ENCODE results near the gene LDLRAD4.

The LDLRAD4 gene

GRCh38 chr18:13625355-13625754, 406.8 kb downstream of the LDLRAD4 start (continued):
- TF ChIP-seq PATZ1 (CRISPR knock-in tag; IDR thresholded peaks at IDR 0.05; ENCODE audit: borderline replicate concordance) (no peak), TOX (CRISPR knock-in tag; IDR thresholded peaks at IDR 0.05; ENCODE audit: borderline replicate concordance) (no peak), ZFP30 (CRISPR knock-in tag; IDR thresholded peaks at IDR 0.05) (no peak), ESRRG (CRISPR knock-in tag; IDR thresholded peaks at IDR 0.05) (no peak)

GRCh38 chr18:13625843-13626543, 407.4 kb downstream of the LDLRAD4 start:
- TF ChIP-seq TCF4 (CRISPR knock-in tag; IDR thresholded peaks at IDR 0.05; ENCODE audit: borderline replicate concordance) (no peak), CSRNP3 (CRISPR knock-in tag; IDR thresholded peaks at IDR 0.05) (no peak), PPARA (CRISPR knock-in tag; IDR thresholded peaks at IDR 0.05; ENCODE audit: borderline replicate concordance) (no peak), PATZ1 (CRISPR knock-in tag; IDR thresholded peaks at IDR 0.05; ENCODE audit: borderline replicate concordance) (no peak), ZNF565 (CRISPR knock-in tag; conservative IDR thresholded peaks at IDR 0.05; ENCODE audit: low read depth) (no peak), ZC3H10 (CRISPR knock-in tag; IDR thresholded peaks at IDR 0.05) (no peak), POU6F1 (CRISPR knock-in tag; IDR thresholded peaks at IDR 0.05; ENCODE audit: borderline replicate concordance, low read depth) (no peak), ZNF70 (CRISPR knock-in tag; IDR thresholded peaks at IDR 0.05) (no peak), RARB (CRISPR knock-in tag; IDR thresholded peaks at IDR 0.05) (no peak), GLIS3 (CRISPR knock-in tag; IDR thresholded peaks at IDR 0.05) (no peak), ARNTL (CRISPR knock-in tag; IDR thresholded peaks at IDR 0.05; ENCODE audit: borderline replicate concordance, low read depth) (no peak), SNAI2 (CRISPR knock-in tag; IDR thresholded peaks at IDR 0.05) (no peak), CSDC2 (CRISPR knock-in tag; IDR thresholded peaks at IDR 0.05) (no peak), ESRRG (CRISPR knock-in tag; IDR thresholded peaks at IDR 0.05) (no peak)
- no peak for ATAC-seq

GRCh38 chr18:13626544-13626908, 408.0 kb downstream of the LDLRAD4 start:
- ATAC-seq: no peak
- TF ChIP-seq BACH2 (CRISPR knock-in tag; IDR thresholded peaks at IDR 0.05; ENCODE audit: borderline replicate concordance): no peak
- TF ChIP-seq PPARA (CRISPR knock-in tag; IDR thresholded peaks at IDR 0.05; ENCODE audit: borderline replicate concordance): no peak
- no peak for TF ChIP-seq ISL1 (CRISPR knock-in tag; IDR thresholded peaks at IDR 0.05)
- TF ChIP-seq ZNF8 (CRISPR knock-in tag; IDR thresholded peaks at IDR 0.05): no peak
- no peak for TF ChIP-seq GLIS3 (CRISPR knock-in tag; IDR thresholded peaks at IDR 0.05)
- no peak for TF ChIP-seq OSR1 (CRISPR knock-in tag; IDR thresholded peaks at IDR 0.05)
- no peak for TF ChIP-seq TOX (CRISPR knock-in tag; IDR thresholded peaks at IDR 0.05; ENCODE audit: borderline replicate concordance)
- TF ChIP-seq POU6F1 (CRISPR knock-in tag; IDR thresholded peaks at IDR 0.05; ENCODE audit: borderline replicate concordance, low read depth): no peak
- TF ChIP-seq CSRNP3 (CRISPR knock-in tag; IDR thresholded peaks at IDR 0.05): no peak
- no peak for TF ChIP-seq RARB (CRISPR knock-in tag; IDR thresholded peaks at IDR 0.05)
- no peak for TF ChIP-seq ZNF70 (CRISPR knock-in tag; IDR thresholded peaks at IDR 0.05)
- TF ChIP-seq CREB5 (CRISPR knock-in tag; IDR thresholded peaks at IDR 0.05; ENCODE audit: low read depth): no peak
- no peak for TF ChIP-seq ZNF565 (CRISPR knock-in tag; conservative IDR thresholded peaks at IDR 0.05; ENCODE audit: low read depth)
- TF ChIP-seq CSDC2 (CRISPR knock-in tag; IDR thresholded peaks at IDR 0.05): no peak
- no peak for TF ChIP-seq ZC3H10 (CRISPR knock-in tag; IDR thresholded peaks at IDR 0.05)
- TF ChIP-seq ZFP30 (CRISPR knock-in tag; IDR thresholded peaks at IDR 0.05): no peak
- TF ChIP-seq ARNTL (CRISPR knock-in tag; IDR thresholded peaks at IDR 0.05; ENCODE audit: borderline replicate concordance, low read depth): no peak
- no peak for TF ChIP-seq TCF4 (CRISPR knock-in tag; IDR thresholded peaks at IDR 0.05; ENCODE audit: borderline replicate concordance)

All from SK-N-SH treated with all-trans-retinoic acid at 6 μM for 48 hours (cell line).